Parietal lobe (tissue), 1 donor: ENCODE results near the gene CARS2. TPM values are rescaled to one million over a fixed set of nuclear protein-coding genes. Genes with fewer than 3 reads are reported as not detected.

Experiments used
- total RNA-seq: library from RNA; depleted of rRNA; stranded (reverse); fragments of >200 nt; gene quantifications from one replicate; pipeline ENCODE4 v1.2.3, GENCODE V29; 2014

Gene CARS2
- total RNA-seq, result 63.9 TPM

GRCh38 chr13:110705826-110706569, at the start of gene CARS2:
CARS2 (minus strand) TSS chr13:110706116; CDS start chr13:110706093, 23 bp downstream.

GRCh38 chr13:110713642-110713952, 7.7 kb upstream of the CARS2 start, which contains the start of gene ING1:
ING1 (plus strand) TSS chr13:110713700; CDS start chr13:110714150, 450 bp downstream.

GRCh38 chr13:110615322-110616102, 90.4 kb downstream of the CARS2 start, which contains the start of gene NAXD:
NAXD (plus strand) TSS chr13:110615545; CDS start chr13:110615602, 57 bp downstream.

Other genes starting within 250 kb of the CARS2 start
- gene RAB20, start 144.4 kb downstream of the CARS2 start, total RNA-seq, result 2.2 TPM
- gene NAXD, start 90.6 kb downstream of the CARS2 start, total RNA-seq, result 28.5 TPM
- gene ING1, start 7.6 kb upstream of the CARS2 start, total RNA-seq, result 20.3 TPM
- 289 TPM for gene ANKRD10, start 209.0 kb upstream of the CARS2 start, total RNA-seq